ENCODE results near the gene LCN9.

DNA sequence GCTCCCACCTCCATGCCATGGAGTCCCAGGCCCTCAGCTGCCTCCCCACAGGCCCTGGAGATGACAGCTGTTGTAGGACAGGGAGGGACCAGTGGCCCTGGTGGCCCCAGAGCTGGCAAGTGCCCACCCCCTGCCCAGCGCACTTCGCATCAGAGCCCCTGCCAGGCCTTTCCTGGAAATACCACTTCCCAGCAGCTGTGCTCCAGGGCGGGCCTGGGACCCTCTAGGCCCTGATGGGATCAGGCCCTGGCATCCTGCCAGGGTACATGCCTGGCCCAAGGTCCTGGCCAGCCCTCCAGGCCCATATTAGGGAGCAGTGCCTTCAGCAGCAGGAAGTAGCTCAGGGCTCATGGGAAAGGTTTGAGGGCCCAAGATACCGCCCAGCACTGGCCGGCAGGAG lies 41.4 kb downstream of the LCN9 start:
- TF ChIP-seq, protein P1, sequence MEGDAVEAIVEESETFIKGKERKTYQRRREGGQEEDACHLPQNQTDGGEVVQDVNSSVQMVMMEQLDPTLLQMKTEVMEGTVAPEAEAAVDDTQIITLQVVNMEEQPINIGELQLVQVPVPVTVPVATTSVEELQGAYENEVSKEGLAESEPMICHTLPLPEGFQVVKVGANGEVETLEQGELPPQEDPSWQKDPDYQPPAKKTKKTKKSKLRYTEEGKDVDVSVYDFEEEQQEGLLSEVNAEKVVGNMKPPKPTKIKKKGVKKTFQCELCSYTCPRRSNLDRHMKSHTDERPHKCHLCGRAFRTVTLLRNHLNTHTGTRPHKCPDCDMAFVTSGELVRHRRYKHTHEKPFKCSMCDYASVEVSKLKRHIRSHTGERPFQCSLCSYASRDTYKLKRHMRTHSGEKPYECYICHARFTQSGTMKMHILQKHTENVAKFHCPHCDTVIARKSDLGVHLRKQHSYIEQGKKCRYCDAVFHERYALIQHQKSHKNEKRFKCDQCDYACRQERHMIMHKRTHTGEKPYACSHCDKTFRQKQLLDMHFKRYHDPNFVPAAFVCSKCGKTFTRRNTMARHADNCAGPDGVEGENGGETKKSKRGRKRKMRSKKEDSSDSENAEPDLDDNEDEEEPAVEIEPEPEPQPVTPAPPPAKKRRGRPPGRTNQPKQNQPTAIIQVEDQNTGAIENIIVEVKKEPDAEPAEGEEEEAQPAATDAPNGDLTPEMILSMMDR (IDR thresholded peaks at IDR 0.05; ENCODE audit: low read depth, low read length): no peak
- no peak for TF ChIP-seq EZH2phosphoT487 (IDR thresholded peaks at IDR 0.05; ENCODE audit: low read depth)

Measured in OCI-LY3 (cell line).